ENCODE measurements around the gene LYG1.
A peak's percentile ranks its signal among the peaks of the same experiment; 100 is the strongest.
"Not testable (repeated sequence)": the region's sequence is repeated elsewhere in the genome, so short reads cannot be mapped to it uniquely, and the experiment has no call there.

The LYG1 gene

DNA sequence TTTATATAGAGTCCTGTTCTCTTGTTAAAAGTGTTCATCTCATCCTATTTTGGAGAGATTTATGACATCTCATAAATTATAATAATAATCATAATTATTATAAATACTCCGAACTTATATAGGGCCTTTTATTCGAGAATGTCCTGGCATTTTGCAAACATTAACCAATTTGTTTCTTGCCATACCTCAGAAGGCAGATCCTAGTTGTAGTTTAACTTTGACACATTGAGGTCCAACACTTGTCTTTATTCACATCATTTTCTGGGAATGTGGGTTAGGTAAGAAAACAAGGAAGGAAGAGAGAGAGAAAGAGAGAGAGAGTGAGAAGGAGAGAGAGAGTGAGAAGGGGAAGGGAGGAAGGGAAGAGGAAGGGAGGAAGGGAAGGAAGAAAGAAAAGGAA, at the start of gene LYG1:
Gene LYG1, minus strand, starts transcription at position 101 of the 400 bp plus-strand sequence. CDS start 5,527 bp downstream, outside the sequence.
- not testable (repeated sequence) for DNase-seq (ENCODE audit: insufficient read length, low spot score); FAIRE-seq

DNA sequence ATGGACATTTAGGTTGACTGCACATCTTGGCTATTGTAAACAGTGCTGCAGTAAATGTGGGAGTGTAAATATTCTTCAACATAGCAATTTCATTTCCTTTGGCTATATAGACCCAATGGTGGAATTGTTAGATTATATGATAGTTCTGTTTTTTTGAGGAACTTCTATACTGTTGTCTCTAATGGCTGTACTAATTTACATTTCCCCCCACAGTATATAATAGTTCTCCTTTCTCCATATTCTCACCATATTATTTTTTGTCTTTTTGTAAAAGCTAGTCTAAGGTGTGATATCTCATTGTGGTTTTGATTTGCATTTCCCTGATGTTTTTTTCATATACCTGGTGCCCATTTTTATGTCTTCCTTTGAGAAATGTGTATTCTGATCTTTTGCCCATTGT, 49.2 kb upstream of the LYG1 start:
- FAIRE-seq (no peak), DNase-seq (ENCODE audit: insufficient read length, low spot score) (no peak)
- no peak for TF ChIP-seq POLR2A (IDR thresholded peaks at IDR 0.05; ENCODE audit: low read depth, low read length)

DNA sequence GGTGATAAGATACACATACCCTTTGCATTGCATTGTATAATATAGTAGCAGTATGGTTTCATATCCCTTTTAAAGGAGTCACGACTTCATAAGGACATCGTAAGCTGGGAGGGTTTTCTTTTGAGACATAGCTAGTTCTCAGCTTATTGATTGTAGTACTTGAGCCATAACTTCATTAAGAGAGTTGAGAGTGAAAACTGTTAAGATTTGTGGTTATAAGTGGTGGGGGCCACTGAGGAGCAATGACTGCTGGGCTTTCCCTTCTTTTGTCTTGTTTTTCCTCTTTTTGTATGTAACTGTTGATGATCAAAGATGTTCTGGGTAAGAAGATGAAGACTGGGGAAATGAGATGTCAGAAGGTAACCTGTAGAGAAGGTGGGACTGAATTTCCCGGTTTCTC, 47.2 kb upstream of the LYG1 start:
- no peak for TF ChIP-seq POLR2A (IDR thresholded peaks at IDR 0.05; ENCODE audit: low read depth, low read length)
- FAIRE-seq, result no peak
- no peak for DNase-seq (ENCODE audit: insufficient read length, low spot score)

DNA sequence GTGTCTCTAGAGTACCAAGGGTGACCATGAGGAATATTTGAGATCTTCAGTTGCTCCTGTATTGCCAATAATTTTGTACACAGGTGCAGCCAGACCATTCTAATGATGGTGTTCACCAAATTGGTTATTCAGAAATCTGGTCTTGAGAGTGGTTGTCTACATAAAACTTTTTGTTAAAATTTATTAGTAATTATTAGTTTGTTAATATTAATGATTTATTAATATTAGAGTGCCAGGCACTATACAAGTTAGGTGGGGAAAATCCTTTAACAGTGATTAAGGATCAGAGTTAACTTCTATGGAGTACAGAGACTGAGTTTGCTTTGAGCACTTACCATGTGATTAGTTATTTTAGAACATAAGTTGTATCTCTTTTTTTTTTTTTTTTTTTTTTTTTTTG, 45.2 kb upstream of the LYG1 start:
- no peak for TF ChIP-seq POLR2A (IDR thresholded peaks at IDR 0.05; ENCODE audit: low read depth, low read length)
- DNase-seq (ENCODE audit: insufficient read length, low spot score), result no peak
- no peak for FAIRE-seq

DNA sequence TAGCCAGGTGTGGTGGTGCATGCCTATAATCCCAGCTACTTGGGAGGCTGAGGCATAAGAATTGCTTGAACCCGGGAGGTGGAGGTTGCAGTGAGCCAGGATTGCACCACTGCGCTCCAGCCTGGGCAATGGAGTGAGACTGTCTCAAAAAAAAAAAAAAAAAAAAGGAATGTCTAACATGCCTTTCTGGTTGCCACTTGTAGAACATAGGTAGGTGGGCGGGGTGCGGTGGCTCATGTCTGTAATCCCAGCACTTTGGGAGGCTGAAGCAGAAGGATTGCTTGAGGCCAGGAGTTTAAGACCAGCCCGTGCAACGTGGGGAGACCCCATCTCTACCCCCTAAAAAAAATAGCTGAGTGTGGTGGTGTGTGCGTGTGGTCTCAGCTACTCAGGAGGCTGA, 44.4 kb upstream of the LYG1 start:
- not testable (repeated sequence) for FAIRE-seq; DNase-seq (ENCODE audit: insufficient read length, low spot score)

DNA sequence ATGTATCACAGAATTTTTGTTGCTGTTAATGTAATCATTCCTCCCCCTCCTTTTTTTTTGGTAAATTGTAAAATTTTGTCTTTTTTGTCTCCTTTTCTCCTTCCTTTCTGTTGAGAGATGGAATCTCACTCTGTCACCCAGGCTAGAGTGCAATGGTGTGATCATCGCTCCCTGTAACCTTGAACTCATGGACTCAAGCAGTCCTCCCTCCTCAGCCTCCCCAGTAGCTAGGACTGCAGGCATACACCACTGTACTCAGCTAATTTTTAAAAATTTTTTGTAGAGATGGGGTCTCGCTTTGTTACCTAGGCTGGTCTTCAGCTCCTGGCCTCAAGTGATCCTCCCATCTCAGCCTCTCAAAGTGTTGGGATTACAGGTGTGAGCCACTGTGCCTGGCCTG, 41.5 kb upstream of the LYG1 start:
- FAIRE-seq (no peak), DNase-seq (ENCODE audit: insufficient read length, low spot score) (no peak)
- no peak for TF ChIP-seq POLR2A (IDR thresholded peaks at IDR 0.05; ENCODE audit: low read depth, low read length)

DNA sequence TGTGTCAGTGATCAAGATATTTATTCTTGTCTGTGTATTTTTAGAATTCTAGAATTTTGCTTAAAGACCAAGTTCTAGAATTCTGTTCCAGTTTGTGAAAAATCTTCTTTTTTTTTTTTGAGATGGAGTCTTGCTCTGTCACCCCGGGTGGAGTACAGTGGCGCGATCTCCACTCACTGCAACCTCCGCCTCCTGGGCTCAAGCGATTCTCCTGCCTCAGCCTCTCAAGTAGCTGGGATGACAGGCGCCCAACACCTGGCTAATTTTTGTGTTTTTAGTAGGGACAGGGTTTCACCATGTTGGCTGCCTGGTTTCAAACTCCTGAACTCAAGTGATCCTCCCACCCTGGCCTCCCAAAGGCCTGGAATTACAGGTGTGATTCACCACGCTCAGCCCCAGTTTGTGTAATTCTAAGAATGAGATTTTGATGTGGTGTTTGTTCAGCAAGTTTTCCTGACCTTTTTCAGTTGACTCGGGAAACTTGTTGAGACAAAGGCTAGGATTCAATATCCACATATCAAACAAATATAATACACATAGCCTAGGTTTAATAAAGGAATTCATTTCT, 39.8 kb upstream of the LYG1 start:
- FAIRE-seq (no peak), DNase-seq (ENCODE audit: insufficient read length, low spot score) (no peak)
- TF ChIP-seq POLR2A (IDR thresholded peaks at IDR 0.05; ENCODE audit: low read depth, low read length), result no peak

DNA sequence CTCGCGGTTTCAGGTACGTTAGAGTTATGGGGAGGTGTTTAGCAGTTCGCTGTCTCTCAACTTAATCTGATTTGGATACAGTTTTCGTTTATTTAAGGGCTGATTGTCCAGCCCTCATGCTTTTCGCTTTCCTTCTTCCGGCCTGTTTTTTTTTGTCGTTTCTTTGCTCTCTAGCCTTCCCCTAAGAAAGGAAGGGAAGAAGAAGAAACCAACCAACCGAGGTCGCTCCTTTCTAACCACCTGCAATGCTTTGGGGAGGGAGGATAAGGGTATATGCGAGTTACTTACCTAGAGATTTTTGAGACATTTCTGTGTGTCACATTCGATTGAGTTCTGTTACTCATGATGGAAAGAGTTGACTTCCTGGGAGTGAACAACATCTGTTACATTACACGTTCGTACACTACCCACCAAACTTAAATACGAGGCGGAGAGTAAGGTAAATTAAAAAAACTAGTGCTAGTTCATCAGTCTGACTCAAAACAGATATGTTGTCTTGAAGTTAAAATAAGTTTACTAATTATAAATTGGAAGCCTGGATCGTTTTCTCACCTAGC, 37.1 kb upstream of the LYG1 start:
- FAIRE-seq (no peak), DNase-seq (ENCODE audit: insufficient read length, low spot score) (no peak)
- no peak for TF ChIP-seq POLR2A (IDR thresholded peaks at IDR 0.05; ENCODE audit: low read depth, low read length)

DNA sequence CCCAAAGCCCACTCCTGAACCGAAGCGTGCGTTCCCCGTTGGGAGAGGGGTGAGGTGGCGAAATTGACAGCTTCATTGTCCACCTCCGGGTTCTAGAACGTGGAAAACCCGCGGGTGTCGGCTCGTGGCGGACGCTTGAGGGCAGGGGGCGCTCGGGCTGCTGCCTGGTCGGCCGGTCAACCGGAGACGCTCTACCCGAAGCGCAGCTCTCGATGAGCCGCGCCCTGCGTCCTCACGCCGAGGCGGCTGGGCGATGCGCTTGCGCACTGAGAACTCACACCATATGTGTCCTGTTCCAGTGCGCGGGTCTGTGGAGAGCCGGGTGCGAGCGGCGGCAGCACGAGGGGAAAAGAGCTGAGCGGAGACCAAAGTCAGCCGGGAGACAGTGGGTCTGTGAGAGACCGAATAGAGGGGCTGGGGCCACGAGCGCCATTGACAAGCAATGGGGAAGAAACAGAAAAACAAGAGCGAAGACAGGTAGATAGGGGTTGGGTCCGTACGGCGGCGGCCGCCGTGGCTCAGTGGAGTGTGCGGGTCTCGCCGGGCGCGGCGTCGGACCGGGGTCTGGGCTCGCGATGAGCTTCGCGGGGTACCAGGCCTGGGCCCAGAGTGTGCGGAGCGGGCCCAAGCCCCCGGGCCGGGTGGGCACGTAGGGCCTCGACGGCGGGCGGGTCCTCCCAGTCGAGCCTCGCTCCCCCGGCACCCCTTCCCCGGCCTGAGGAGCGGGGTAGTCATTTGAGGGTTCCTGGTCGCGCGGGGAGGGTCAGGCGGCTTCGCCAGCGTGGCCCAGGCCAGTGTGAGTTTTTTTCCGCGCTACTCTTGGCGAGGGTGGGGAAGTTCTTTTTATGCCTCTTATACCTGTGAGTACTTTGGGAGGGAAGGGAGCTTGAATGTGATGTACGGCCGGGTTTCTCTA, 36.4 kb upstream of the LYG1 start, which contains the start of gene EIF5B:
Gene EIF5B, plus strand, starts transcription at position 277 of the 916 bp plus-strand sequence. Its CDS starts 166 bp downstream, at position 443.
- FAIRE-seq (peak; percentile 83), DNase-seq (ENCODE audit: insufficient read length, low spot score) (peak; percentile 89)
- TF ChIP-seq POLR2A (IDR thresholded peaks at IDR 0.05; ENCODE audit: low read depth, low read length), result peak; percentile 89

- DNase-seq (ENCODE audit: insufficient read length, low spot score) (no peak), FAIRE-seq (no peak)
- TF ChIP-seq POLR2A (IDR thresholded peaks at IDR 0.05; ENCODE audit: low read depth, low read length), result no peak
Observed at GRCh38 chr2:99336804-99337112, 35.8 kb upstream of the LYG1 start.

- DNase-seq (ENCODE audit: insufficient read length, low spot score) (peak; percentile 78), FAIRE-seq (peak; percentile 91)
- TF ChIP-seq POLR2A (IDR thresholded peaks at IDR 0.05; ENCODE audit: low read depth, low read length), result peak; percentile 59
Observed at GRCh38 chr2:99335911-99336803, 35.2 kb upstream of the LYG1 start, which contains the start of gene TXNDC9. Gene TXNDC9, minus strand, starts transcription at chr2:99336333. Its CDS starts 3,123 bp downstream, at chr2:99333210.

GRCh38 chr2:99325384-99325783, 24.4 kb upstream of the LYG1 start:
- no peak for FAIRE-seq
- TF ChIP-seq POLR2A (IDR thresholded peaks at IDR 0.05; ENCODE audit: low read depth, low read length), result no peak
- no peak for DNase-seq (ENCODE audit: insufficient read length, low spot score)

DNA sequence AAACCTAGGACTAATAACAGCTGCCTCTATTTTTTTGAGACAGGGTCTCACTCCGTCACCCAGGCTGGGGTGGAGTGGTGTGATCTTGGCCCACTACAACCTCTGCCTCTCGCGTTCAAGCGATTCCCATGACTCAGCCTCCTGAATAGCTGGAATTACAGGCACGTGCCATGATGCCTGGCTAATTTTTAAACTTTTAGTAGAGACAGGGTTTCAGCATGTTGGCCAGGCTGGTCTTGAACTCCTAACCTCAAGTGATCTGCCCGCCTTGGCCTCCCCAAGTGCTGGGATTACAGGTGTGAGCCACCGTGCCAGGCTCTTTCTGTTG, 16.8 kb upstream of the LYG1 start:
- not testable (repeated sequence) for DNase-seq (ENCODE audit: insufficient read length, low spot score); FAIRE-seq
